Ramos (cell line): Measurements from ENCODE around the gene NPHP4.

ENCODE experiments used
- in situ Hi-C: fragments of 300-500 bp; cut with MboI; formaldehyde crosslinking; loops from one replicate; pipeline ENCODE4 v1.14.3; 2022; ENCODE audit warnings: low sequenced_read_pairs; ENCODE audit not compliant: unreplicated experiment

Gene NPHP4

GRCh38 chr1:5992026-5992813 lies at the start of gene NPHP4:
NPHP4 (minus strand) TSS chr1:5992425; CDS start chr1:5986289, 6,136 bp downstream.
- in situ Hi-C loops, result no loop called here

GRCh38 chr1:6041432-6042062 lies 49.3 kb upstream of the NPHP4 start:
- in situ Hi-C loops, result no loop called here

GRCh38 chr1:6040861-6041415 lies 48.7 kb upstream of the NPHP4 start:
- in situ Hi-C loops, result no loop called here

GRCh38 chr1:6040444-6040843 lies 48.2 kb upstream of the NPHP4 start:
- in situ Hi-C loops, result no loop called here

GRCh38 chr1:6039031-6039430 lies 46.8 kb upstream of the NPHP4 start:
- in situ Hi-C loops, result no loop called here

- in situ Hi-C loops, result no loop called here
Observed at GRCh38 chr1:6038603-6039002, 46.4 kb upstream of the NPHP4 start.

- in situ Hi-C loops, result no loop called here
Observed at GRCh38 chr1:6037338-6037762, 45.1 kb upstream of the NPHP4 start.

- in situ Hi-C loops, result no loop called here
Observed at GRCh38 chr1:6035719-6036118, 43.5 kb upstream of the NPHP4 start.

GRCh38 chr1:6035303-6035702 lies 43.1 kb upstream of the NPHP4 start:
- in situ Hi-C loops, result no loop called here

GRCh38 chr1:6034750-6035096 lies 42.5 kb upstream of the NPHP4 start:
- in situ Hi-C loops, result no loop called here

GRCh38 chr1:6033986-6034749 lies 41.9 kb upstream of the NPHP4 start:
- in situ Hi-C loops, result no loop called here

- in situ Hi-C loops, result no loop called here
Observed at GRCh38 chr1:6033124-6033523, 40.9 kb upstream of the NPHP4 start.

- in situ Hi-C loops, result no loop called here
Observed at GRCh38 chr1:6030547-6031261, 38.5 kb upstream of the NPHP4 start.

GRCh38 chr1:6030132-6030531 lies 37.9 kb upstream of the NPHP4 start:
- in situ Hi-C loops, result no loop called here

GRCh38 chr1:6029351-6029750 lies 37.1 kb upstream of the NPHP4 start:
- in situ Hi-C loops, result no loop called here

- in situ Hi-C loops, result no loop called here
Observed at GRCh38 chr1:6028042-6028850, 36.0 kb upstream of the NPHP4 start.

- in situ Hi-C loops, result no loop called here
Observed at GRCh38 chr1:6027591-6027990, 35.4 kb upstream of the NPHP4 start.

- in situ Hi-C loops, result no loop called here
Observed at GRCh38 chr1:6026095-6026809, 34.0 kb upstream of the NPHP4 start.
